ENCODE results near the gene C1orf226.
"Not testable (repeated sequence)": the region's sequence is repeated elsewhere in the genome, so short reads cannot be mapped to it uniquely, and the experiment has no call there.

C1orf226 gene

GRCh38 chr1:162398999-162399580, 17.6 kb downstream of the C1orf226 start:
- Histone ChIP-seq H3K9ac (ENCODE audit: low read length) (no peak overlapping the region), H3K9me3 (ENCODE audit: control insufficient read depth, low read depth, low read length) (no peaks in the 10 kb centered on the region), H3K4me1 (ENCODE audit: control insufficient read depth, low read depth, low read length) (peaks cover 13% of the 10 kb centered on the region), H3K27ac (ENCODE audit: low read length) (no peak overlapping the region), H3K27me3 (ENCODE audit: control insufficient read depth, insufficient read depth, low read length) (no peaks in the 10 kb centered on the region), H3K4me3 (ENCODE audit: low read length) (no peak overlapping the region), H3K36me3 (ENCODE audit: control insufficient read depth, low read depth, low read length) (no peaks in the 10 kb centered on the region)

GRCh38 chr1:162400790-162401355, 19.3 kb downstream of the C1orf226 start:
- Histone ChIP-seq H3K27me3 (ENCODE audit: control insufficient read depth, insufficient read depth, low read length) (no peaks in the 10 kb centered on the region), H3K27ac (ENCODE audit: low read length) (no peak overlapping the region), H3K9me3 (ENCODE audit: control insufficient read depth, low read depth, low read length) (no peaks in the 10 kb centered on the region), H3K9ac (ENCODE audit: low read length) (no peak overlapping the region), H3K4me3 (ENCODE audit: low read length) (no peak overlapping the region), H3K4me1 (ENCODE audit: control insufficient read depth, low read depth, low read length) (peaks cover 13% of the 10 kb centered on the region), H3K36me3 (ENCODE audit: control insufficient read depth, low read depth, low read length) (no peaks in the 10 kb centered on the region)

- no peak overlapping the region for H3K27ac ChIP-seq (ENCODE audit: low read length)
- no peaks in the 10 kb centered on the region for H3K9me3 ChIP-seq (ENCODE audit: control insufficient read depth, low read depth, low read length)
- no peaks in the 10 kb centered on the region for H3K27me3 ChIP-seq (ENCODE audit: control insufficient read depth, insufficient read depth, low read length)
- H3K4me1 ChIP-seq (ENCODE audit: control insufficient read depth, low read depth, low read length): peaks cover under 1% of the 10 kb centered on the region
- no peaks in the 10 kb centered on the region for H3K36me3 ChIP-seq (ENCODE audit: control insufficient read depth, low read depth, low read length)
- no peak overlapping the region for H3K9ac ChIP-seq (ENCODE audit: low read length)
- no peak overlapping the region for H3K4me3 ChIP-seq (ENCODE audit: low read length)
Measured at GRCh38 chr1:162404550-162405160, 23.1 kb downstream of the C1orf226 start.

- H3K9ac ChIP-seq (ENCODE audit: low read length): no peak overlapping the region
- no peak overlapping the region for H3K27ac ChIP-seq (ENCODE audit: low read length)
- no peaks in the 10 kb centered on the region for H3K4me1 ChIP-seq (ENCODE audit: control insufficient read depth, low read depth, low read length)
Measured at GRCh38 chr1:162405800-162406199, 24.3 kb downstream of the C1orf226 start.

GRCh38 chr1:162406811-162407210, 25.3 kb downstream of the C1orf226 start:
- no peak overlapping the region for H3K4me3 ChIP-seq (ENCODE audit: low read length)
- no peaks in the 10 kb centered on the region for H3K9me3 ChIP-seq (ENCODE audit: control insufficient read depth, low read depth, low read length)
- H3K36me3 ChIP-seq (ENCODE audit: control insufficient read depth, low read depth, low read length): no peaks in the 10 kb centered on the region
- H3K9ac ChIP-seq (ENCODE audit: low read length): no peak overlapping the region
- no peaks in the 10 kb centered on the region for H3K27me3 ChIP-seq (ENCODE audit: control insufficient read depth, insufficient read depth, low read length)
- no peak overlapping the region for H3K27ac ChIP-seq (ENCODE audit: low read length)
- H3K4me1 ChIP-seq (ENCODE audit: control insufficient read depth, low read depth, low read length): no peaks in the 10 kb centered on the region

More at GRCh38 chr1:162405800-162406199, 24.3 kb downstream of the C1orf226 start:
- Histone ChIP-seq H3K4me3 (ENCODE audit: low read length) (no peak overlapping the region), H3K9me3 (ENCODE audit: control insufficient read depth, low read depth, low read length) (no peaks in the 10 kb centered on the region), H3K36me3 (ENCODE audit: control insufficient read depth, low read depth, low read length) (no peaks in the 10 kb centered on the region), H3K27me3 (ENCODE audit: control insufficient read depth, insufficient read depth, low read length) (no peaks in the 10 kb centered on the region)

GRCh38 chr1:162407539-162407938, 26.0 kb downstream of the C1orf226 start:
- no peak overlapping the region for H3K27ac ChIP-seq (ENCODE audit: low read length)

GRCh38 chr1:162412002-162412401, 30.5 kb downstream of the C1orf226 start, which contains the start of gene SH2D1B:
TSS of gene SH2D1B (minus strand) at chr1:162412136. CDS start at chr1:162412016, 120 bp downstream.
- Histone ChIP-seq H3K36me3 (ENCODE audit: control insufficient read depth, low read depth, low read length) (no peaks in the 10 kb centered on the region), H3K27me3 (ENCODE audit: control insufficient read depth, insufficient read depth, low read length) (no peaks in the 10 kb centered on the region), H3K27ac (ENCODE audit: low read length) (no peak within 1 kb of the TSS), H3K9me3 (ENCODE audit: control insufficient read depth, low read depth, low read length) (peaks cover 4% of the 10 kb centered on the region), H3K4me1 (ENCODE audit: control insufficient read depth, low read depth, low read length) (no peaks in the 10 kb centered on the region), H3K9ac (ENCODE audit: low read length) (no peak within 1 kb of the TSS), H3K4me3 (ENCODE audit: low read length) (no peak within 1 kb of the TSS)

More at GRCh38 chr1:162407539-162407938, 26.0 kb downstream of the C1orf226 start:
- H3K4me3 ChIP-seq (ENCODE audit: low read length): no peak overlapping the region
- H3K4me1 ChIP-seq (ENCODE audit: control insufficient read depth, low read depth, low read length): no peaks in the 10 kb centered on the region
- no peak overlapping the region for H3K9ac ChIP-seq (ENCODE audit: low read length)
- no peaks in the 10 kb centered on the region for H3K36me3 ChIP-seq (ENCODE audit: control insufficient read depth, low read depth, low read length)
- no peaks in the 10 kb centered on the region for H3K27me3 ChIP-seq (ENCODE audit: control insufficient read depth, insufficient read depth, low read length)
- no peaks in the 10 kb centered on the region for H3K9me3 ChIP-seq (ENCODE audit: control insufficient read depth, low read depth, low read length)

- no peak overlapping the region for H3K4me3 ChIP-seq (ENCODE audit: low read length)
- no peaks in the 10 kb centered on the region for H3K4me1 ChIP-seq (ENCODE audit: control insufficient read depth, low read depth, low read length)
- no peak overlapping the region for H3K27ac ChIP-seq (ENCODE audit: low read length)
- H3K36me3 ChIP-seq (ENCODE audit: control insufficient read depth, low read depth, low read length): no peaks in the 10 kb centered on the region
- no peak overlapping the region for H3K9ac ChIP-seq (ENCODE audit: low read length)
- no peaks in the 10 kb centered on the region for H3K27me3 ChIP-seq (ENCODE audit: control insufficient read depth, insufficient read depth, low read length)
- H3K9me3 ChIP-seq (ENCODE audit: control insufficient read depth, low read depth, low read length): peaks cover 4% of the 10 kb centered on the region
Measured at GRCh38 chr1:162416215-162416614, 34.7 kb downstream of the C1orf226 start.

GRCh38 chr1:162416909-162417308, 35.4 kb downstream of the C1orf226 start:
- Histone ChIP-seq H3K36me3 (ENCODE audit: control insufficient read depth, low read depth, low read length) (no peaks in the 10 kb centered on the region), H3K4me1 (ENCODE audit: control insufficient read depth, low read depth, low read length) (no peaks in the 10 kb centered on the region), H3K27ac (ENCODE audit: low read length) (no peak overlapping the region), H3K4me3 (ENCODE audit: low read length) (no peak overlapping the region), H3K27me3 (ENCODE audit: control insufficient read depth, insufficient read depth, low read length) (no peaks in the 10 kb centered on the region), H3K9me3 (ENCODE audit: control insufficient read depth, low read depth, low read length) (peaks cover 4% of the 10 kb centered on the region), H3K9ac (ENCODE audit: low read length) (no peak overlapping the region)

GRCh38 chr1:162417650-162418049, 36.1 kb downstream of the C1orf226 start:
- Histone ChIP-seq H3K27ac (ENCODE audit: low read length) (no peak overlapping the region), H3K36me3 (ENCODE audit: control insufficient read depth, low read depth, low read length) (no peaks in the 10 kb centered on the region), H3K4me1 (ENCODE audit: control insufficient read depth, low read depth, low read length) (no peaks in the 10 kb centered on the region), H3K9me3 (ENCODE audit: control insufficient read depth, low read depth, low read length) (peaks cover 4% of the 10 kb centered on the region), H3K4me3 (ENCODE audit: low read length) (no peak overlapping the region), H3K9ac (ENCODE audit: low read length) (no peak overlapping the region), H3K27me3 (ENCODE audit: control insufficient read depth, insufficient read depth, low read length) (no peaks in the 10 kb centered on the region)

GRCh38 chr1:162418584-162418983, 37.1 kb downstream of the C1orf226 start:
- H3K9me3 ChIP-seq (ENCODE audit: control insufficient read depth, low read depth, low read length); H3K4me3 ChIP-seq (ENCODE audit: low read length); H3K27me3 ChIP-seq (ENCODE audit: control insufficient read depth, insufficient read depth, low read length); H3K4me1 ChIP-seq (ENCODE audit: control insufficient read depth, low read depth, low read length); H3K9ac ChIP-seq (ENCODE audit: low read length); H3K36me3 ChIP-seq (ENCODE audit: control insufficient read depth, low read depth, low read length); H3K27ac ChIP-seq (ENCODE audit: low read length): not testable (repeated sequence)

GRCh38 chr1:162419450-162419931, 38.0 kb downstream of the C1orf226 start:
- H3K9me3 ChIP-seq (ENCODE audit: control insufficient read depth, low read depth, low read length); H3K27me3 ChIP-seq (ENCODE audit: control insufficient read depth, insufficient read depth, low read length); H3K4me1 ChIP-seq (ENCODE audit: control insufficient read depth, low read depth, low read length); H3K27ac ChIP-seq (ENCODE audit: low read length); H3K36me3 ChIP-seq (ENCODE audit: control insufficient read depth, low read depth, low read length); H3K9ac ChIP-seq (ENCODE audit: low read length); H3K4me3 ChIP-seq (ENCODE audit: low read length): not testable (repeated sequence)

Data from iPS-18a (cell line).